Cardiac muscle cell (in vitro differentiated cells and primary cell): Measurements from ENCODE around the gene MCL1. TPM values are rescaled to one million over a fixed set of nuclear protein-coding genes. Genes with fewer than 3 reads are reported as not detected.
"Not testable (repeated sequence)": the region's sequence is repeated elsewhere in the genome, so short reads cannot be mapped to it uniquely, and the experiment has no call there.

Experiments used
- DNase-seq, 2 donors: peaks; one replicate each; pipeline versions ENCODE4 v3.0.0 to v3.0.0-alpha.2; 2010 to 2017; ENCODE audit warnings: low read depth in 1 of 2, low spot score in 1 of 2
- H3K27ac ChIP-seq: fragments of 200-600 bp; sonication (generic); 2 replicates; pipeline ENCODE4 v1.5.1; 2016
- H3K27me3 ChIP-seq: fragments of 200-600 bp; sonication (generic); 2 replicates; pipeline ENCODE4 v1.6.0; 2016; ENCODE audit warnings: control low read depth
- H3K36me3 ChIP-seq: fragments of 200-600 bp; sonication (generic); 2 replicates; pipeline ENCODE4 v1.5.1; 2016; ENCODE audit warnings: control low read depth
- H3K4me1 ChIP-seq: fragments of 200-600 bp; sonication (generic); 2 replicates; pipeline ENCODE4 v1.8.1; 2017; ENCODE audit warnings: low read depth, mild to moderate bottlenecking, mixed run types
- H3K4me3 ChIP-seq: fragments of 200-600 bp; sonication (generic); 2 replicates; pipeline ENCODE4 v1.5.1; 2016; ENCODE audit warnings: mild to moderate bottlenecking
- H3K9me3 ChIP-seq: fragments of 200-600 bp; sonication (generic); 2 replicates; pipeline ENCODE4 v1.5.1; 2017; ENCODE audit warnings: low read depth, mild to moderate bottlenecking, control low read depth
- CTCF ChIP-seq: IDR thresholded peaks from 2 replicates; pipeline ENCODE4 v1.5.1; 2012; ENCODE audit warnings: low read depth, mild to moderate bottlenecking, low read length
- polyA plus RNA-seq: library from polyadenylated mRNA; unstranded; fragments of >200 nt; fragmentation: Nextera tagmentation; extraction: Ambion mirVana; gene quantifications from 2 replicates; pipeline ENCODE4 v1.2.1, GENCODE V29; 2016
- total RNA-seq: library from RNA; depleted of rRNA; stranded (reverse); fragments of >200 nt; gene quantifications from 2 replicates; pipeline ENCODE4 v1.2.3, GENCODE V29; 2016

Gene MCL1
- total and polyA plus RNA-seq, 2 experiments from 2014 or later = 65.2 to 101 TPM

GRCh38 chr1:150575518-150576366 lies 3.7 kb downstream of the MCL1 start:
- H3K4me1 ChIP-seq = peaks cover 31% of the 10 kb centered on the region
- H3K27me3 ChIP-seq = no peaks in the 10 kb centered on the region
- H3K4me3 ChIP-seq = peak overlapping the region; percentile 76
- H3K27ac ChIP-seq = peak overlapping the region; percentile 51
- H3K36me3 ChIP-seq = peaks cover 39% of the 10 kb centered on the region
- H3K9me3 ChIP-seq = no peaks in the 10 kb centered on the region
- peak in 1 of 2 donors; percentile 48 for DNase-seq
- TF ChIP-seq CTCF = no peak

GRCh38 chr1:150575072-150575489 lies 4.3 kb downstream of the MCL1 start:
- Histone ChIP-seq H3K9me3 (no peaks in the 10 kb centered on the region), H3K4me1 (peaks cover 31% of the 10 kb centered on the region), H3K4me3 (peak overlapping the region; percentile 76), H3K27ac (peak overlapping the region; percentile 51), H3K27me3 (no peaks in the 10 kb centered on the region), H3K36me3 (peaks cover 39% of the 10 kb centered on the region)
- no peak for TF ChIP-seq CTCF
- DNase-seq = peak in 1 of 2 donors; percentile 36

- Histone ChIP-seq H3K27me3 (no peaks in the 10 kb centered on the region), H3K4me1 (peaks cover 31% of the 10 kb centered on the region), H3K27ac (peak overlapping the region; percentile 51), H3K4me3 (no peak overlapping the region), H3K36me3 (peaks cover 39% of the 10 kb centered on the region), H3K9me3 (no peaks in the 10 kb centered on the region)
- DNase-seq = peak in 1 of 2 donors; percentile 53
- no peak for TF ChIP-seq CTCF
These were observed 4.9 kb downstream of the MCL1 start for GRCh38 chr1:150574260-150575071.

GRCh38 chr1:150573648-150574071 lies 5.8 kb downstream of the MCL1 start:
- H3K36me3 ChIP-seq = peaks cover 39% of the 10 kb centered on the region
- DNase-seq = peak in 1 of 2 donors; percentile 38

GRCh38 chr1:150572918-150573647 lies 6.3 kb downstream of the MCL1 start:
- peak in 1 of 2 donors; percentile 49 for DNase-seq
- Histone ChIP-seq H3K4me1 (peaks cover 40% of the 10 kb centered on the region), H3K36me3 (peaks cover 39% of the 10 kb centered on the region), H3K9me3 (no peaks in the 10 kb centered on the region), H3K27me3 (no peaks in the 10 kb centered on the region), H3K27ac (peak overlapping the region; percentile 44), H3K4me3 (no peak overlapping the region)
- TF ChIP-seq CTCF = no peak

More at GRCh38 chr1:150573648-150574071, 5.8 kb downstream of the MCL1 start:
- peak overlapping the region; percentile 44 for H3K27ac ChIP-seq
- not testable (repeated sequence) for H3K9me3 ChIP-seq, H3K4me3 ChIP-seq, H3K27me3 ChIP-seq
- peaks cover 35% of the 10 kb centered on the region for H3K4me1 ChIP-seq
